Measurements from ENCODE around the gene AGAP3.
A peak's percentile ranks its signal among the peaks of the same experiment; 100 is the strongest.

AGAP3 gene

DNA sequence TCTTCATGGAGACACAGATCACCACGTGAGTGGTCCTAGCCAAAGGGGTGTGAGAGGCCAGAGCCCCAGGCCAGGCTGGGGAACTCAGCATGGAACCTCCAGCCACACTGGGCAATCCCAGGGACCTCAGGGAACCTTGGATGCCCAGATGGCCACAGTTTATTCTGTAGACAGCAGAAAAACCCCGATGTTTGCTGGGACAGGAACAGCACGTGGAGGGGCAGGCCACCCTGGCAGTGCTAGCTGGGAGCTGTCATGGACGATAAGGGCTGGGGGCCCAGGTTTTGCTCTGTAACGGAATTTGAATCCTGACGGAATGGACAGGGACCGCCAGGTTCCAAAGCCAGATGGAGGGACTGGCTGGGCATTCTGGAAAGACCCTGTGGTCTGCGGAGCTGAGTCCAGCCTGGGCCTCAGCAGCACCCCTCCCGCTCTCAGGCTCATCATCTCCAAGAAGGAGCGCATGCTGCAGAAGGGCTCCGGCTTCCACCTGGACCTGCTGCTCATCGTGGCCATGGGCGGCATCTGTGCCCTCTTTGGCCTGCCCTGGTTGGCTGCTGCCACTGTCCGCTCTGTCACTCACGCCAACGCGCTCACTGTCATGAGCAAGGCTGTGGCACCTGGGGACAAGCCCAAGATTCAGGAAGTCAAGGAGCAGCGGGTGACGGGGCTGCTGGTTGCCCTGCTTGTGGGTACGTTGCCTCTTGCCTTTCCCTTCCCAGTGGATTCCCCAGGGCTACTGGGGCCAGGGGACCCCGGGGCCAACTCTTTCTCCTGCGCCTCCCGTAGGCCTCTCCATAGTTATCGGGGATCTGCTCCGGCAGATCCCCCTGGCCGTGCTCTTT is 11.2 kb upstream of the AGAP3 start:
- DNase-seq (ENCODE audit: low spot score) = no peak

DNA sequence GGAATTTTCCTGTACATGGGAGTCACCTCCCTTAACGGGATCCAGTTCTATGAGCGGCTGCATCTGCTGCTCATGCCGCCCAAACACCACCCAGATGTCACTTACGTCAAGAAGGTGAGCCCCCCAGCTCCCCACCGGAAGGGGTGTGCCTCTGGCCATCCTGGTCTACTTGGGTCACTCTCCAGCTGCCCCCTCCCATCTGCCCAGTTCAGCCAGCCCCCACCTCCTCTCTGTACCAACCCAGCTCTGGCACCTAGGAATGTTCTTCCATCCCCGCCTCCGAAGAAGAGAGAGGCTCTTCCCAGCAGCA is 10.7 kb upstream of the AGAP3 start:
- no peak for DNase-seq (ENCODE audit: low spot score)

DNA sequence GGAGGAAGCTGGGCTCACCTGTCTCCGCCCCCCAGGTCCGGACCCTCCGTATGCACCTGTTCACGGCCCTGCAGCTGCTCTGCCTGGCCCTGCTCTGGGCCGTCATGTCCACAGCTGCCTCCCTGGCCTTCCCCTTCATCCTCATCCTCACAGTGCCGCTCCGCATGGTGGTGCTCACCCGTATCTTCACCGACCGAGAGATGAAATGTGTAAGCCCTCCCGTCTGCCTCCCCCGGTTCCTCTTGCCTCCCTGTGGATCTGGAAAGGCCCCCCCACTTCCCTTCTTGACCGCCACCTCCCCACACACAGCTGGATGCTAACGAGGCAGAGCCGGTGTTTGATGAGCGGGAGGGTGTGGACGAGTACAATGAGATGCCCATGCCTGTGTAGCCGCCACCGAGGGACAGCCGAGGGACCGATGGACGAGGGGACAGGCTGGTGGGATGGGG is 10.3 kb upstream of the AGAP3 start:
- DNase-seq (ENCODE audit: low spot score) = no peak

DNA sequence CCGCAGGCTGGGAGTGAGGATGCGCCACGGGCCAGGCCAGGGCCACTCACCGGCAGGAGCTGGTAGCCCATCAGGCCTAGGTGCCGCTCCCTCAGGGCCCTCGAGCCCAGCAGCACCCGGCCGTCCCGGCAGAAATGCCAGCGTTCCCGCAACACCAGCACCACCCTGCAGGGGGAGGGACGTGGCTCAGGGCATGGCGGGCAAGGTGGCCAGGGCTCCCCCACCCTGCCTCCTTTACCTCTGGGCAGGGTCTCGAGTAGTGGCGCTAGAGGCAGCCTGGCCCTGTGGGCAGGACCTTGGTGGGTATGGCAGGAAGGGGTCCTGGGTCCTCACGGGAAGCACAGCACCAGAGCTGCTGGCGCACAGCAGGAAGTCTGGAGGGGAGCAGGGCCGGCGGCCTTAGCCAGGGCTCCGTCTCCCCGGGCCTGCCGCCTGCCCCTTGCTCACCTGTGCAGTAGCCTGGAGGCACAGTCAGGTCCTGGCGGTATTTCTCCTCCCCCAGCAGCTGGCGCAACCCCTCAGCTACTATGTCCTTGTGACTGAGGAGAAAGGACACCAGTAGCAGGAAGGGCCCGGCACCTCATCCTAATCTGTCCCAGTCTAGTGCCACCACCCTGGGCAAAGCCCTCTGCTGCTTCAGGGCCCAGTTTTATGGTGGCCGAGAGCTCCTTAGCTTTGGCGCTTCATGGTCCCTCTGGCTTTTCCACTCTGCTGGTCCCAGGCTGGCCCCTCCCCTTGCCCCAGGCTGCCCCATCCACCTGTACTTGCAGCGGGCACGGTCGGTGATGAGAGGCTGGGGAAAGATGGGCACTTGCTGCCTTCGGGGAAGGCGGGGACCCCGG is 9.2 kb upstream of the AGAP3 start:
- no peak for DNase-seq (ENCODE audit: low spot score)

DNA sequence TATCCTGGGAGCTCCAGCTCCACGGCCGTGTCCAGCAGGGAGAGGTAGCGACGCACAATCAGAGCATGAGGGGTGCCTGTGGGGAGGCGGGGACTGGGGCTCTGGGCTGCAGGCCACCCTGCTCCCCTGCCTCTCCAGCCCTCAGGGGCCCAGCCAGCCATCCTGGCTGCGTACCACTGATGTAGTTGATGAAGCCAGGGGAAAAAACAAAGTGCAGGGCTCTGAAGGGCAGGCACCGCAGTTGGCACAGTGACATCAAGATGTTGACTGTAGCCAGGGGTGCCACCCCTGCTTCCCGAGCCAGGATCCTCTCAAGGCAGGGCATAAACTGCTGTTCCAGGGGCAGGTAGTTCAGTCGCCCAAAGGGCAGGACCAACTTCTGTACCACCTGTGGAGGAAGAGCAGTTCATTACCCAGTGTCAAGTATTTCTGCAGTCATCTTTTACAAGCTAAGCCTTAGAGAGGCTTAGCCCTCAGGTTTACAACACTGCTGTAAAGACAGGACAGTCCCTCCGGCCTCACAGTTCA is 8.5 kb upstream of the AGAP3 start:
- DNase-seq (ENCODE audit: low spot score) = no peak

DNA sequence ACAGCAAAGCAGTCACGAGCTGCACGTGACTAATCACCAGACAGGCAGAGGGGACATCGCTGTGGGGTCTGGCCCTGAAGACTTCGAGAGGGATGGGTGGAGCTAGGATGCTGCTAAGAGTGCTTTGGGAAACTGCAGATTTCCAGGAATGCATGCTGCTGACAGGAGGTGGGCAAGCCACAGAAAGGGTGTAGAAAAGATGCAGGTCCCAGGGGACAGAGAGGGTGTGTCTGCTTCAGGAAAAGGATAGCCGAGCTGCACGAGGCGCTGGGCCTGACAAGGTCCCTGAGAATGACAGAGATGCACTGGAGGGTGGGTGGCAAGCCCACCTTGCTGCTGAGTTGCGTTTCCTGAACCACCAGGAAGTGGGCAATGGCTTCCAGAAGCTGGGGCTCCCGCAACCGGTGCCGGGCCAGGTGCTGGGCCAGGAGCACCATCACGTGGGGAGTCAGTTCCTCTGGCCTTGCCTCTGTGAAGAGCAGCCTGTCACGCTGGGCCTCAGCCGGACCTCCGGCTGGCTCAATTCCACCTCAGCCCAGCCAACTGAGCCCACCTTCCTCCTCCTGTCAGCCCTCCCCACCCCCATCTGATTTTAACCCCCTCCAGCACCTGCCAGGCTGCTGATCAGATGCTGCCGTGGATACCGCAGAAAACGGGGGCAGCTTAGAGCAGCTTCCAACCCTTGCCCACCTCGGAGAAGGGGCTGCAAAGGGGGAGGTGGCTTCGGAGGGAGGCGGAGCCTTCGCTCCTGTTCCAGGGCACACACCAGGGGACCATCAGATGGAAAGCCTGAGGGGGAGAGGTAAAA is 7.8 kb upstream of the AGAP3 start:
- no peak for DNase-seq (ENCODE audit: low spot score)

DNA sequence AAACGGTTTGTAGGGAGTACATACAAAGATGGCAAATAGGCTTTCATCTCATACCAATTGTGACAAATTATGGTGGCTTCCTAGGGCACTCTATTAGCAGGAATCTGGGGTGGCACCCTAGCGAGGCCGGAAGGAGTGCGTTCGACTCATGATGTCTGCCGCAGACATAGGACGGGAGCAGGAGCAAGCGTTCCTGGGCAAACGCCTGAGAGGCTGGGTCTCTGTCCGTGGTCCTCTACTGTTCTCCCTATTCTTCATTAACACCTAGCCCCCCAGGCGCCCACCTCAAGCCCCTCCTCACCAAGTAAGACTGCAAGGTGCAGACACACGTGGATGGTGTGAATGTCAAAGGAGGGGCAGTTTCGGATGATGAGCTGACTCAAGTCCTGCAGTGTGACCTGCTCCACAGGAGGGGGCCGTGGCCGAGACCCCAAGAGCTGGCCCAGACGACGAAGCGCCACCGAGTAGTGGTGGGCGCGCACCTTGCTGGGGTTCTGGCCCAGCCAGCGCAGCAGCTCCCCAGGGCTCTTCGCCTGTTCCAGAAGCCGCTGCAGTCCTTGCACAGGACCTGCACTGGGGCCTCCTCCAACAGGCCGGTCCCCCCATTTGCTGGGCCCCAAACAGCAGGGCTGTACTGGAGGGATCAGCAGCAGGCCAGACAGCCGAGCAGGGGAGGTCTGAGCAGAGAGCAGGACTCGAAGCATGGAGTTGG is 6.9 kb upstream of the AGAP3 start:
- no peak for DNase-seq (ENCODE audit: low spot score)

DNA sequence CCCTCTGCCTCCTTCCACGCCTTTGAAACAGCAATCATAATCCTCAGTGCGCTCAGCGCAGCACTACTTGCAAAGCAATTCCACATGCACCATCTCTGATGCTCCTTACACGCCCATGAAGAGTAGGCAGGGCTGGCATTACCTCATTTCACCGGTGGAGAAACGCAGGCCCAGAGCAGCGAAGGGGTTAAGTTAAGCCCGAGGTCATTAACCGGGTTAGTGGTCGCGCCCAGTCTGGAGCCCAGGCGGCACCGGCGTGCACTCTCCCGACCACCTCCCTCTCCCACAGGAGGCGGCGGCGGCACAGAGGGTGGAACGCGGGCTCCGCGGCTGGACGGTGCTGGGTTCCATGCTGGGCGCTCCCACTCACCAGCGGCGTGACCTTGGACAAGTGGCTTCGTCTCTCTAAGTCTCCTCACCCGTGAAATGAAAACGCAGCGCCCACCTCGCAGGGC is 6.2 kb upstream of the AGAP3 start:
- peak; percentile 49 for DNase-seq (ENCODE audit: low spot score)

DNA sequence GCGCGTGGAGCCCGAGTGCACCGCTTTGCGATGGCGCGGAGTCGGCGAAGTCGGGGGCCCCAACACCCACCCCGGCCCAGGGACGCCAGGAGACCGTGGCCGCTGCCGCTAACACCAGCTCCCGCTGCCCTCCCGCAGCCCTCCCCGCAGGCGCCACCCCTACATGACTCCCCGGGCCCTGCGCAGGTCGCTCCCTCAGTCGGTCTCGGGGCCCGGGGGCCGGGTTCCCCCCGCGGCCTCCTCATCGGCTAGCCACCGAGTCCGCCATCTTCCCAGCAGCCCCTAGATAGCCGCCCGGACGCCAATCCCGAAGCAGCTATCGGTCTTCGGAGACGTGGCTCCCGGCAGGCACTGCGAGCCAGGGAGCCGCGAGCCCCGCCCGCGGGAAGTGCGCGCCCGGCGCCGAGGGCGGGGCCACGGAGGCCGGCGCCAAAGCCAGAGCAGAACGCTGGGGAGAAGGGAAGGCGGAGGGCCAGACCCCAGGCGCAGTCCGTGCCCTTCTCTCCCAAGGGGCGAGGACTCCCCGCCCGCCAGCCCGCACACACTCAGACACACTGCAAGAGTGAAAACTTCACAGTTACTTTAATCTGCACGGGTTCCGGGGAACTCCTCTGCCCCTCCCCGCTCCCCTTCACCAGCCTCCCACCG is 5.6 kb upstream of the AGAP3 start, which contains the start of gene FASTK:
Gene FASTK (minus strand): TSS at position 288 of the 648 bp plus-strand sequence. CDS start 43 bp downstream, at position 245.
- DNase-seq (ENCODE audit: low spot score) = peak; percentile 86

DNA sequence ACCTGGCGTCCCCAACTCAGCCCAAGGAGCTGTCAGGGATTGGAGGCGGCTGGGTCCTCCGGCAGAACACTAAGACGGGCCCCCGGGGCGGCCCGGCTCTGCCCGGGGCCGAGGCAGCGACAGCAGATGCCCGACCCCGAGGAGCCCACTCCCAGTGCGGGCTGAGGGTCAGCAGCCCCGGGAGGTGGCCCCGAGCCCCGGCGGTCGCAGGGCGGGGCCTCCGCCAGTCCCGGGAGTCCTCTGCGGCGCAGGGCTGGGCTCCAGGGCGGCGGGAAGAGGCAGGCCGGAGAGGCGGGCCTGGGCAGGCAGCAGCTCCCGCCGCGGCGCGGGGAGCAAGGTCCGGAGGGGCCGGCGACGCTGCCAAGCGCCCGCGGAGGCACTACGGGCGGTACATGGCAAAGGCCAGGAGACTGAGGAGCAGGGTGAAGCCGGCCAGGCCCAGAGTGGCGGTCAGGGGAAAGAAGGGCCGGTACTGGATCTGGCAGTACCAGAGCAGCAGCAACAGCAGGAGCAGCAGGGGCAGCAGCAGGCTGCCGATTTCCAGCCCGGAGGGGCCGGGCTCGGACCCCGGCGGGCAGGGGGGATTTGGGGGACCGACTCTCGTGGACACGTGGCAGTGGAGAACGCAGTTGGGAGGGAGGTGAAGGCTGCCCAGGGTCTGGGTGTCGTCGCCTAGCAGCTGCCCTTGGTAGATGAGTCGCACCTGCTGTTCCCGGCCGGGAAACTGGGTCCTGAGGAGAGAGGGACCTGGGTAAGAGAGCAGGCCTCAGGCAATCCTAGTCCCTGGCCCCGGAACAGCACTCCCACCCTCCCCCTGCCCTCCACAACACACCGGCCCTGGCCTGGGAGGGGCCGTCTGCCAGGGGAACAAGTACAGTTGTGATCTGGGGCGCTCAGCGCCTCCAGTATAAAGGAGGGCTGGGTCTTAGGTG is 4.8 kb upstream of the AGAP3 start:
- no peak for DNase-seq (ENCODE audit: low spot score)

DNA sequence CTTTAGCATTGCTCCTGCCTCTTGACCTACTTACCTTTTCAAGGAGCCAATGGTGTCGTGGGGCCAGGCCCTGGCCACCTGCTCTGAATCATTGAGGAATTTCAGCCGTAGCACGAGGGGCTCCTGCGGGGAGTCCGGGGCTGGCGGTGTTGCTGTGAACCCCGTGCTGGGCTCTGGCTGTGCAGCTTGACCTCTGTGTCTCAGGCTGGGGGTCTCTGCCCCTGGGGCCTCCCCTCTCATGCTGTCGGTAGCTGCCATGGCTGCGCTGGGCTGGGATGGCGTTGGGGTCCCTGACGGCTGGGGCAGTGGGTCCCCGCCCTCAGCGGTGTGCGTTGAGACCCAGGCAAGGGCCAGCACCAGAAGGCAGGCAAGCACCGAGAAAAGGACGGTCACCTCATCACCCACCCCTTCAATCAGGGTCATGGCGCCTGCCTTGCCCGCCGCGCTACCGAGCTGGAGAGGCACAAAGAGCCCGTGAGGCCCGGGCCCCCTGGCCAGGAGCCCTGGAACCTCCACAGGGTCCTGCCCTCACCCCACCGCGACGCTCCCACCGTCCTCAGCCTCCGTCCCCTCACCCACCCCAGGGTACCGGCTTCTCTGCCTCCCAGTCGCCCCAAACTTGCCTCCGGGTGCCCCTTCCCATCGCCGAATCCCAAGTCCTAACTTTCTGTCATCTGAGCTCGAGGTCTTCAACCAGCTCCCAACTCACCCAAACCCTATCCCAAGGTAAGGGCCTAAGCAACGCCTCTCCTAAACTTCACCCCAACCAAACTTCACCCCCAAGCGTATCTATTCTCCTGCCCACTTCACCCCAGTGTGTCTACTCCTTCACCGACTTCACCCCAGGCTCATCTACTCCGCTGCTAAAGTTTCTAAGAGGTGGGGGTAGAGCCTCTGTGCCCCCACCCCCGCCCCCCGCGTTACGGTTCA is 3.9 kb upstream of the AGAP3 start:
- no peak for DNase-seq (ENCODE audit: low spot score)

DNA sequence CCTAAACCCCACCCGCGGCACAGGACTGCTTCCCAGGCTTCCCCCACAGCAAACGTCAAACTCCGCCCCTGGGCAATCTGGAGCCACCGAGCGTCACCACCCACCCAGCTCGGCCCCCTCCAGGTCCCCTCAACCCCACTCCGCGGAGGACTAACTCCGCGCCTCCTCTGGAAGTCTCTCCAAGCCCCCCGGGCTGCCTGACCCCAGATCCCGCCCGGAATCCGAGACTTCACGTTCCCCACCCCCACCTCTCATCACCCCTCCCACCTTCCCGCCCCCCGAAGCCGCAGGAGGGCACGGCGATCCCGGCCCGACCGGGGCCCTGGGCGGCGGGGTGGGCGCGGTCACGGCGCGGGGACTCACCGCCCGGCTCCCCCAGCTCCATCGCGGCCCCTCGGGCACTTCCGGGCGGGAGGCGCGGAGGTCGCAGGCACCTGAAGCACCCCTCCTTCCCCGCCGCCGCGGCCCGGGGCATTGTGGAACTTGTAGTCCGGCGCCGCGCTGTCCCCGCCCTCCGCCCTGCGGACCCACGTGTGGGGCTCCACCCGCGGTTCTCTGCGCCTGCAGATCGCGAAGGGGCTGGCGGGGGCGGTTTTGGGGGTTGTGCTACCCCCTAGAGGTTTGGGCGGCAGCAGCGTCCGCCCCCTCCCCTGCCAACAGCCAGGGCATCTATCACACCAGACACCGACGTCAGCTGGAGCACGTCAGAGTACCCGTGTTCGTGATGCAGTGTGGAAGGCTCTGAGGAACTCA is 3.0 kb upstream of the AGAP3 start, which contains the start of gene TMUB1:
Gene TMUB1 (minus strand): TSS at position 423 of the 753 bp plus-strand sequence. CDS start 930 bp downstream, outside the sequence.
- peak; percentile 55 for DNase-seq (ENCODE audit: low spot score)

DNA sequence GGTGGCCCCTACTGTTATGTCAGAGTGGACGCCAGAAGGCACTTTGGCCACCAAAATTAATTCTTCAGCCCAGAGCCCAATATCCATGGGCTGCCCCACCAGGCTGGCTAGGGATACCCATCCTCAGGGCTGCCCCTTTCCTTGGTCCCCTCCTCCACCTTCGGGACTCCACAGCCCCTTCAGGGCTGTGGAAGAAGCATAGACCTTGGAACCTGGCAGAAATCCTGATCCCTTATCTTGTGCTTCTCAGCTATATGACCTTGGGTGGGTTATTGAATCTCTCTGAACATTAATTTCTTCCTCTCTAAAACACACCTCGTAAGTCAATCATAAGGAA is 2.5 kb upstream of the AGAP3 start:
- DNase-seq (ENCODE audit: low spot score) = no peak

DNA sequence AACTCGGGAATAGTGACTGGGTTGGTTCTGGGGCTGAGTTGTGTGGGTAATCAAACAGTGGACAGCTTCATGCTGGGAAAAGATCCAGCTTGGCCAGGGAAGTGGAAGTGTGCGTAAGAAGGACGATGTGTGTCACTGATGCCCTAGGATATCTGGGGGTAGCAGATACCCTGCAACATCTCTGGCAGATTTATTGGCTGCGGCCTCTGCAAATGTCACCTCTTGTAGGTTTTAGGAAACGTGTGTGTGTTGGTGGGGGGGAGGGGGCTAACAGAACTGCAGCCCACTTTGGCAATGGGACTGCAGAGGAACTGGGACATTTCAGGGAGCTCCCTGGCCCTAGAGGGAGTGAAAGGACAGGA is 965 bp upstream of the AGAP3 start:
- DNase-seq (ENCODE audit: low spot score) = no peak

DNA sequence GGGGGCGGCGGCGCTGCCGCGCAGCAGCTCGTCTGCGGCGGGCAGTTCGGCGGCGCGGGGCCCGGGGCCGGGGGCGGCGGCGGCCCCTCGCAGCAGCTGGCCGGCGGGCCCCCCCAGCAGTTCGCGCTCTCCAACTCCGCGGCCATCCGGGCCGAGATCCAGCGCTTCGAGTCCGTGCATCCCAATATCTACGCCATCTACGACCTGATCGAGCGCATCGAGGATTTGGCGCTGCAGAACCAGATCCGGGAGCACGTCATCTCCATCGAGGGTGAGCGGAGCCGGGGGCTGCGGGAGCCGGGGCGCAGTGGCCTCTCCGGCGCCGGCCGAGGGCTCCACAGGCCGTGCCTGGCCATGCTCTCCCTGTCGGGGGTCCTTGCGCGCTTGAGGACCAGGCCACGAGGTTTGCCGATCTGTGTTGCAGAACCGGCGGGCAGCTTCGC is 548 bp downstream of the AGAP3 start:
- no peak for DNase-seq (ENCODE audit: low spot score)

DNA sequence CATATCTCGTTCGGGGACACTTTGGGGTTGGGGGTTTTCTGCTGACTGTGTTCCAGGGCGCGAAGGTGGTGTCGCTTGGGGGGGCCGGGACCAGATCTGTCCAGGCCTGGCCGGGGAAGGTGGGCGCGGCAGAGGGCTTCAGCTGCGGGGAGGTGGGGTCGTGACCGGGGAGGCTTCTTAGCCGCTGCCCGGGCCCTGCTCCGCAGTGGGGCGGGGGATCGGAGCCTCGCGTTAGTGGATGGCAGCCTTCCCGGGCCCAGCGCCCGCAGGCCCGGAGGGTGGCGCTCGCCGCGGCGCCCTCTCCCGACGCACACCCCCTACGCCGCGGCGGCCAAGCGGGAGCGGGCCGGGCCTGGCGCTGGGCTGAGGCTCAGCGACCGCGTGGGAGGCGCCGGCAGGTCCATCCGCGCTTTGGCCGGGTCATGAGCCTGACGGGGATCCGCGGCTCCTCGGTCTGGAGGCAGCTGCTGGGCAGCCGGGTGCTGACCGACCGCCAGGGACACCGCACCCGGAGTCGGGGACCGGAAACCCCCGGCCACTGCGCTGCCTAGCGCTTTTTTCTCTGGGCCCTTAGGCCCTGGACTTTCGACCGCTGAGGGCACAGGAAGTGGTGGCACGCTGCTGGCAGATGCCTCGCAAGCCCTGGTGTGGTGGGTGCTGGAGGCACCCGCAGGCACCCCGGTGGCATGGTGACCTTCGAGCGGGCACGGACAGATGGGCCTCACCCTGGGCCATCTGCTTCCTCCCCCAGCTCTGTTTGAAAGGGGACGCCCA is 1.2 kb downstream of the AGAP3 start:
- DNase-seq (ENCODE audit: low spot score) = peak; percentile 56
